Activated CD4-positive, CD25-positive, alpha-beta regulatory T cell treated with anti-CD3 and anti-CD28 coated beads, Interleukin-2, amount 50 U/mL, for 16 hours (primary cell): ENCODE measurements around the gene SCAMP4.

Source experiments
- DNase-seq: peaks from one replicate; pipeline ENCODE4 v3.0.0-alpha.2; 2020; ENCODE audit warnings: low read depth, low spot score

Gene SCAMP4

GRCh38 chr19:1905110-1905862 is at the start of gene SCAMP4, which contains the start of gene ADAT3:
SCAMP4 (plus strand) TSS chr19:1905399; CDS start chr19:1915020, 9,621 bp downstream.
ADAT3 (plus strand) TSS chr19:1905399; CDS start chr19:1912048, 6,649 bp downstream.
- DNase-seq, result peak; percentile 94

GRCh38 chr19:1855828-1856255 is 49.4 kb upstream of the SCAMP4 start:
- DNase-seq, result no peak

- no peak for DNase-seq
Observed at GRCh38 chr19:1856345-1856697, 48.9 kb upstream of the SCAMP4 start.

GRCh38 chr19:1856698-1857603 is 48.2 kb upstream of the SCAMP4 start:
- DNase-seq, result no peak

GRCh38 chr19:1857648-1858326 is 47.4 kb upstream of the SCAMP4 start:
- no peak for DNase-seq

- DNase-seq, result no peak
Observed at GRCh38 chr19:1858412-1859081, 46.7 kb upstream of the SCAMP4 start.

GRCh38 chr19:1859331-1859781 is 45.8 kb upstream of the SCAMP4 start:
- no peak for DNase-seq

GRCh38 chr19:1860042-1860775 is 45.0 kb upstream of the SCAMP4 start:
- DNase-seq, result no peak

GRCh38 chr19:1860821-1861598 is 44.2 kb upstream of the SCAMP4 start:
- no peak for DNase-seq

- no peak for DNase-seq
Observed at GRCh38 chr19:1861599-1862031, 43.6 kb upstream of the SCAMP4 start.

- no peak for DNase-seq
Observed at GRCh38 chr19:1862068-1862423, 43.2 kb upstream of the SCAMP4 start.

- DNase-seq, result peak; percentile 26
Observed at GRCh38 chr19:1862424-1863327, 42.5 kb upstream of the SCAMP4 start.

GRCh38 chr19:1863328-1863637 is 41.9 kb upstream of the SCAMP4 start, which contains the start of gene KLF16:
KLF16 (minus strand) TSS chr19:1863579; CDS start chr19:1863497, 82 bp downstream.
- DNase-seq, result no peak

- peak; percentile 87 for DNase-seq
Observed at GRCh38 chr19:1863638-1864479, 41.3 kb upstream of the SCAMP4 start.

GRCh38 chr19:1864480-1865171 is 40.6 kb upstream of the SCAMP4 start:
- DNase-seq, result no peak

- DNase-seq, result no peak
Observed at GRCh38 chr19:1865172-1866010, 39.8 kb upstream of the SCAMP4 start.
